H1 (cell line): ENCODE measurements around the gene GTSE1. TPM values are rescaled to one million over a fixed set of nuclear protein-coding genes. Genes with fewer than 3 reads are reported as not detected.

Source experiments
- CTCF ChIA-PET: fragments of 300-600 bp; sonication (Branson Sonifier 250); formaldehyde crosslinking; loops from one replicate; lab custom pipeline; 2021; ENCODE audit not compliant: partially characterized antibody; lab: Charles Lee
- POLR2A ChIA-PET: fragments of 300-600 bp; sonication (Branson Sonifier 250); formaldehyde crosslinking; loops from one replicate; lab custom pipeline; 2021; ENCODE audit warnings: inconsistent platforms; ENCODE audit not compliant: partially characterized antibody; lab: Charles Lee
- DNase-seq, 2 experiments: peaks; one replicate each; pipeline versions ENCODE4 v3.0.0 to v3.0.0-alpha.2; 2010 to 2022; ENCODE audit warnings: low spot score in 2 of 2, low read depth in 1 of 2, mixed read lengths in 1 of 2
- FAIRE-seq: peaks from 2 replicates; lab custom pipeline; 2011; peaks lifted over from hg19 to GRCh38; lab: Jason Lieb, UNC
- H2AFZ ChIP-seq: 2 replicates; pipeline ENCODE4 v1.8.1; 2012; ENCODE audit warnings: low read length, inconsistent platforms
- H2AK5ac ChIP-seq: 2 replicates; pipeline ENCODE4 v1.6.1; 2013; ENCODE audit warnings: low read depth, low read length
- H2BK120ac ChIP-seq: replicated peaks from 2 replicates; pipeline ENCODE3; 2013; ENCODE audit warnings: low read depth, low read length, inconsistent platforms
- H2BK12ac ChIP-seq: 2 replicates; pipeline ENCODE4 v1.6.1; 2013; ENCODE audit warnings: low read depth, low read length
- H2BK15ac ChIP-seq: 2 replicates; pipeline ENCODE4 v1.6.1; 2013; ENCODE audit warnings: low read length
- H2BK20ac ChIP-seq: 2 replicates; pipeline ENCODE4 v1.6.1; 2013; ENCODE audit warnings: low read length
- H2BK5ac ChIP-seq: 2 replicates; pipeline ENCODE4 v1.6.1; 2013; ENCODE audit warnings: low read depth, low read length
- H3K14ac ChIP-seq: 2 replicates; pipeline ENCODE4 v1.6.1; 2013; ENCODE audit warnings: inconsistent platforms; ENCODE audit not compliant: insufficient read length
- H3K18ac ChIP-seq: 2 replicates; pipeline ENCODE4 v1.6.1; 2013; ENCODE audit warnings: low read length; ENCODE audit errors: extremely low read depth
- H3K23ac ChIP-seq: 2 replicates; pipeline ENCODE4 v1.6.1; 2013; ENCODE audit warnings: inconsistent platforms; ENCODE audit not compliant: insufficient read length
- H3K23me2 ChIP-seq: 2 replicates; pipeline ENCODE4 v1.6.1; 2013; ENCODE audit warnings: low read depth, low read length
- H3K27ac ChIP-seq: 2 replicates; pipeline ENCODE4 v1.6.1; 2011; ENCODE audit warnings: low read depth, low read length, inconsistent platforms
- H3K27me3 ChIP-seq, 4 experiments: replicated peaks in 1 of 4; 1 replicate in 1 of 4; 2 replicates in 3 of 4; pipeline versions ENCODE4 v1.6.1 to v1.8.1; 2011 to 2013; ENCODE audit warnings: low read length in 3 of 4, mild to moderate bottlenecking in 3 of 4, inconsistent platforms in 2 of 4, mixed read lengths in 2 of 4, moderate library complexity in 1 of 4; ENCODE audit not compliant: control insufficient read depth in 3 of 4, insufficient read depth in 3 of 4; ENCODE audit errors: extremely low read depth in 1 of 4
- H3K36me3 ChIP-seq, 4 experiments: 2 replicates each; pipeline versions ENCODE4 v1.6.1 to v1.8.1; 2011 to 2013; ENCODE audit warnings: mild to moderate bottlenecking in 4 of 4, low read length in 3 of 4, moderate library complexity in 2 of 4, control low read depth in 1 of 4, inconsistent platforms in 1 of 4; ENCODE audit not compliant: insufficient read depth in 4 of 4, control insufficient read depth in 2 of 4
- H3K4ac ChIP-seq: replicated peaks from 2 replicates; pipeline ENCODE3; 2013; ENCODE audit warnings: low read length, low read depth, mixed read lengths, inconsistent platforms; ENCODE audit not compliant: insufficient read length
- H3K4me1 ChIP-seq, 4 experiments: replicated peaks in 1 of 4; 1 replicate in 1 of 4; 2 replicates in 3 of 4; pipeline versions ENCODE4 v1.6.1 to v1.8.1; 2011 to 2013; ENCODE audit warnings: low read length in 3 of 4, inconsistent platforms in 2 of 4, mixed read lengths in 1 of 4; ENCODE audit not compliant: insufficient read depth in 4 of 4, control insufficient read depth in 3 of 4
- H3K4me2 ChIP-seq, 2 experiments: 2 replicates each; pipeline versions ENCODE4 v1.6.1 to v1.8.1; 2011 to 2013; ENCODE audit warnings: low read depth in 2 of 2, low read length in 2 of 2, control low read depth in 1 of 2, inconsistent platforms in 1 of 2, mild to moderate bottlenecking in 1 of 2; ENCODE audit not compliant: insufficient read depth in 1 of 2
- H3K4me3 ChIP-seq, 4 experiments: fragments of 200-600, 300-600 bp in 1 of 4; sonication (generic), shearing (Covaris generic), sonication (Bioruptor Twin) in 1 of 4; 2 replicates each; pipeline versions ENCODE4 v1.5.1 to v1.8.1; 2011 to 2016; ENCODE audit warnings: low read length in 4 of 4, low read depth in 3 of 4, control low read depth in 2 of 4, inconsistent platforms in 2 of 4, mild to moderate bottlenecking in 2 of 4, mixed read lengths in 1 of 4, moderate library complexity in 1 of 4; ENCODE audit not compliant: insufficient read depth in 2 of 4; ENCODE audit errors: extremely low read depth in 1 of 4
- H3K56ac ChIP-seq: replicated peaks from 2 replicates; pipeline ENCODE3; 2013; ENCODE audit warnings: low read depth, mild to moderate bottlenecking, mixed read lengths, low read length, inconsistent platforms; ENCODE audit not compliant: insufficient read length
- H3K79me1 ChIP-seq: 2 replicates; pipeline ENCODE4 v1.6.1; 2013; ENCODE audit warnings: low read depth, low read length, control low read depth
- H3K79me2 ChIP-seq, 2 experiments: 2 replicates each; pipeline versions ENCODE4 v1.6.1 to v1.8.1; 2012 to 2013; ENCODE audit warnings: low read length in 2 of 2, mild to moderate bottlenecking in 2 of 2, inconsistent platforms in 1 of 2; ENCODE audit not compliant: insufficient read depth in 2 of 2, control insufficient read depth in 1 of 2
- H3K9ac ChIP-seq, 4 experiments: replicated peaks in 1 of 4; 1 replicate in 1 of 4; 2 replicates in 3 of 4; pipeline versions ENCODE4 v1.6.1 to v1.8.1; 2011 to 2013; ENCODE audit warnings: low read depth in 3 of 4, low read length in 3 of 4, control low read depth in 2 of 4, mild to moderate bottlenecking in 2 of 4, moderate library complexity in 2 of 4, inconsistent platforms in 1 of 4; ENCODE audit errors: extremely low read depth in 1 of 4
- H3K9me3 ChIP-seq, 2 experiments: 2 replicates each; pipeline versions ENCODE4 v1.6.1 to v1.8.1; 2012 to 2013; ENCODE audit warnings: mild to moderate bottlenecking in 2 of 2, moderate library complexity in 2 of 2, control low read depth in 1 of 2, inconsistent platforms in 1 of 2, low read depth in 1 of 2, low read length in 1 of 2, mixed read lengths in 1 of 2; ENCODE audit not compliant: insufficient read depth in 2 of 2
- H4K20me1 ChIP-seq, 2 experiments: replicated peaks in 1 of 2; 2 replicates each; pipeline versions ENCODE3 to v1.8.1; 2011 to 2013; ENCODE audit warnings: inconsistent platforms in 2 of 2, low read length in 2 of 2, mild to moderate bottlenecking in 1 of 2; ENCODE audit not compliant: insufficient read depth in 2 of 2, control insufficient read depth in 1 of 2
- H4K5ac ChIP-seq: 2 replicates; pipeline ENCODE4 v1.6.1; 2013; ENCODE audit warnings: low read length, low read depth, mixed read lengths, inconsistent platforms; ENCODE audit not compliant: insufficient read length
- H4K8ac ChIP-seq: 2 replicates; pipeline ENCODE4 v1.8.0; 2013; ENCODE audit warnings: mild to moderate bottlenecking, moderate library complexity, low read length, inconsistent platforms; ENCODE audit not compliant: insufficient read depth; ENCODE audit errors: extremely low read depth
- H4K91ac ChIP-seq: replicated peaks from 2 replicates; pipeline ENCODE3; 2013; ENCODE audit warnings: low read length, mixed read lengths, inconsistent platforms; ENCODE audit not compliant: insufficient read length
- ATF3 ChIP-seq: IDR thresholded peaks from 2 replicates; pipeline ENCODE4 v1.6.1; 2011; ENCODE audit warnings: low read depth, mild to moderate bottlenecking, low read length; ENCODE audit not compliant: insufficient read depth
- BCL11A ChIP-seq, 2 experiments: IDR thresholded peaks; one replicate each; pipeline ENCODE4 v1.6.1; 2011; ENCODE audit warnings: low read depth in 2 of 2, low read length in 2 of 2, mild to moderate bottlenecking in 2 of 2
- BRCA1 ChIP-seq: IDR thresholded peaks from 2 replicates; pipeline ENCODE4 v1.6.1; 2012; ENCODE audit warnings: low read depth, low read length, improper control_type of control experiment
- CHD1 ChIP-seq: IDR thresholded peaks from 2 replicates; pipeline ENCODE4 v1.6.1; 2012; ENCODE audit warnings: low read depth, low read length, improper control_type of control experiment
- HDAC6 ChIP-seq: IDR thresholded peaks from one replicate; pipeline ENCODE4 v1.7.1; 2012; ENCODE audit warnings: low read depth, mild to moderate bottlenecking, inconsistent platforms, low read length, moderate library complexity
- PHF8 ChIP-seq: fragments of 200-600 bp; sonication (generic); conservative IDR thresholded peaks from 2 replicates; pipeline ENCODE4 v1.7.1; 2012; ENCODE audit warnings: low read depth, mild to moderate bottlenecking, inconsistent platforms, low read length, moderate library complexity
- POLR2A ChIP-seq, 2 experiments: IDR thresholded peaks; 1 replicate in 1 of 2; 2 replicates in 1 of 2; pipeline ENCODE4 v1.6.1; 2011; ENCODE audit warnings: low read depth in 2 of 2, low read length in 2 of 2, mild to moderate bottlenecking in 2 of 2; ENCODE audit errors: control extremely low read depth in 1 of 2
- RNF2 ChIP-seq: fragments of 200-900, 300-1000 bp; sonication (generic); IDR thresholded peaks from 2 replicates; pipeline ENCODE4 v1.7.1; 2016; ENCODE audit warnings: borderline replicate concordance, low read depth, mild to moderate bottlenecking, antibody characterized with exemption, low read length; ENCODE audit not compliant: poor library complexity, severe bottlenecking; ENCODE audit errors: missing control alignments
- TAF7 ChIP-seq: optimal IDR thresholded peaks from 2 replicates; pipeline ENCODE3; 2011; ENCODE audit warnings: low read depth, mild to moderate bottlenecking, inconsistent platforms, low read length, moderate library complexity, borderline replicate concordance
- USF2 ChIP-seq: IDR thresholded peaks from 2 replicates; pipeline ENCODE4 v1.6.1; 2011; ENCODE audit warnings: low read length, improper control_type of control experiment
- WGBS, 2 experiments: shearing (Covaris generic) in 1 of 2; methylation state at CpG; one replicate each; pipeline versions ENCODE4 v1.1.6 to v1.1.7; 2013 to 2015; ENCODE audit warnings: low lambda C conversion rate in 2 of 2, mixed read lengths in 2 of 2, inconsistent platforms in 1 of 2, low coverage in 1 of 2, missing lambda C conversion rate in 1 of 2; ENCODE audit not compliant: insufficient replicate concordance in 2 of 2, insufficient coverage in 1 of 2, insufficient read length in 1 of 2; ENCODE audit errors: extremely low coverage in 1 of 2, missing lambda C conversion rate in 1 of 2; 5-methylcytosine and 5-hydroxymethylcytosine counted together
- polyA plus RNA-seq, 7 experiments: library from polyadenylated mRNA; depleted of rRNA in 3 of 7; stranded (reverse) in 5 of 7; unstranded in 2 of 7; fragments of >200 nt in 5 of 7; fragments of 200-250 nt in 2 of 7; gene quantifications; 1 replicate in 5 of 7; 2 replicates in 1 of 7; 4 replicates in 1 of 7; pipeline versions ENCODE4 v1.2.1 to v1.2.3, GENCODE V29; 2011 to 2013; ENCODE audit warnings: missing spikeins in 2 of 7, mixed read lengths in 2 of 7
- total RNA-seq: library from RNA; stranded (reverse); fragmentation: NEBNext Ultra II Directional; extraction: Animal tissue kit (Norgen Biotek cat#: 25700); gene quantifications from 2 replicates; pipeline ENCODE4 v1.2.1, GENCODE V29; 2021

Gene GTSE1
- total and polyA plus RNA-seq, 2 of the 8 experiments (the other 6 are each of a cell fraction or from before 2014, with no cell fraction given): 17.5 to 38.6 TPM

GRCh38 chr22:46281866-46282678 lies 14.6 kb upstream of the GTSE1 start:
- H2BK120ac ChIP-seq: no peak overlapping the region
- no peak overlapping the region for H2BK12ac ChIP-seq
- ChIA-PET CTCF (interaction anchor here (0.5 to 2.7 kb wide), 4 partner anchors 13 to 264 kb away, joined by 3 to 11 read pairs (median 3); no protein-coding TSS in a partner anchor), POLR2A (interaction anchor here (1.8 kb wide), 1 partner anchor 14 kb away, joined by 5 read pairs; the partner anchor contains the start of gene GTSE1)
- H2BK15ac ChIP-seq: no peak overlapping the region
- 91% methylated on average over 13 of the region's 13 CpGs; no CpG with 5 or more reads in 1 of the 2 experiments for WGBS, 2 experiments
- DNase-seq (no peak), FAIRE-seq (no peak)
- no peak overlapping the region; the same call in 1 of the 2 replicates for H3K27ac ChIP-seq
- H3K4me2 ChIP-seq: no peak overlapping the region
- no peak overlapping the region for H3K23ac ChIP-seq
- no peak overlapping the region for H2AK5ac ChIP-seq
- peak overlapping the region; percentile 44; the same call in 1 of the 2 replicates for H2BK5ac ChIP-seq
- peaks cover 0 to 7% of the 10 kb centered on the region in 2 experiments for H4K20me1 ChIP-seq
- H3K14ac ChIP-seq: no peak overlapping the region
- no peak overlapping the region for H4K5ac ChIP-seq
- no peak overlapping the region for H3K4me3 ChIP-seq
- H3K79me2 ChIP-seq: no peaks in the 10 kb centered on the region
- peaks cover 3 to 12% (median 6%) of the 10 kb centered on the region in 4 experiments; a peak in 6 of 8 replicates for H3K36me3 ChIP-seq
- H3K79me1 ChIP-seq: no peaks in the 10 kb centered on the region
- no peak overlapping the region for H2BK20ac ChIP-seq
- H3K56ac ChIP-seq: no peak overlapping the region
- no peak overlapping the region for H3K4ac ChIP-seq
- H4K91ac ChIP-seq: no peak overlapping the region
- no peak overlapping the region for H2AFZ ChIP-seq
- no peaks in the 10 kb centered on the region for H3K9me3 ChIP-seq
- no peaks in the 10 kb centered on the region for H3K27me3 ChIP-seq
- no peak overlapping the region for H3K18ac ChIP-seq
- no peaks in the 10 kb centered on the region for H3K4me1 ChIP-seq
- no peak overlapping the region for H3K9ac ChIP-seq
- H3K23me2 ChIP-seq: no peaks in the 10 kb centered on the region
- H4K8ac ChIP-seq: no peak overlapping the region; the same call in 1 of the 2 replicates
- TF ChIP-seq ATF3 (no peak), CHD1 (no peak), PHF8 (no peak), HDAC6 (no peak), USF2 (no peak), BRCA1 (no peak), BCL11A (IDR thresholded peaks at IDR 0.05; ENCODE audit: low read depth in 2 of 2, low read length in 2 of 2) (no peak), TAF7 (no peak), POLR2A (IDR thresholded peaks at IDR 0.05; ENCODE audit: control extremely low read depth in 1 of 2, low read depth in 2 of 2, low read length in 2 of 2) (no peak), RNF2 (no peak)
